Measurements from ENCODE around the gene PLXDC2. TPM values are rescaled to one million over a fixed set of nuclear protein-coding genes. Genes with fewer than 3 reads are reported as not detected.

The PLXDC2 gene
- total RNA-seq, 2 donors from 2014 or later, result 19.5 to 26.4 TPM

GRCh38 chr10:19843487-19843886 lies 27.3 kb downstream of the PLXDC2 start:
- Histone ChIP-seq H3K4me1 (ENCODE audit: control insufficient read depth, insufficient read depth, low read length) (no peaks in the 10 kb centered on the region), H3K9me3 (ENCODE audit: control insufficient read depth, low read length) (no peaks in the 10 kb centered on the region), H3K9ac (ENCODE audit: extremely low read depth, low read length, poor library complexity, severe bottlenecking) (no peak overlapping the region), H3K4me3 (ENCODE audit: low read length) (no peak overlapping the region), H3K27ac (ENCODE audit: low read depth, low read length) (no peak overlapping the region), H3K36me3 (ENCODE audit: control insufficient read depth, insufficient read depth, low read length) (no peaks in the 10 kb centered on the region), H3K27me3 (ENCODE audit: control insufficient read depth, insufficient read depth, low read length, poor library complexity, severe bottlenecking) (no peaks in the 10 kb centered on the region)
- H3K27ac Mint-ChIP-seq, result peak overlapping the region; percentile 33
- H3K27me3 Mint-ChIP-seq (ENCODE audit: insufficient read depth), result no peaks in the 10 kb centered on the region
- DNase-seq, result no peak
- WGBS, 2 experiments (ENCODE audit: insufficient coverage in 1 of 2, insufficient read length in 1 of 2), result 78% methylated on average over 1 of the region's 1 CpG; no CpG with 5 or more reads in 1 of the 2 experiments
- no peaks in the 10 kb centered on the region for H3K36me3 Mint-ChIP-seq (ENCODE audit: low read depth)
- peaks cover 16% of the 10 kb centered on the region for H3K4me1 Mint-ChIP-seq
- no peak overlapping the region for H3K4me3 Mint-ChIP-seq
- TF ChIP-seq CTCF (conservative IDR thresholded peaks at IDR 0.05), result no peak
- H3K9me3 Mint-ChIP-seq, result no peaks in the 10 kb centered on the region

- 71% methylated on average over 1 of the region's 1 CpG; no CpG with 5 or more reads in 1 of the 2 experiments for WGBS, 2 experiments (ENCODE audit: insufficient coverage in 1 of 2, insufficient read length in 1 of 2)
- no peak for DNase-seq
- Mint-ChIP-seq H3K4me3 (no peak overlapping the region), H3K27me3 (ENCODE audit: insufficient read depth) (no peaks in the 10 kb centered on the region), H3K9me3 (no peaks in the 10 kb centered on the region), H3K4me1 (peaks cover 12% of the 10 kb centered on the region), H3K27ac (no peak overlapping the region), H3K36me3 (ENCODE audit: low read depth) (no peaks in the 10 kb centered on the region)
- H3K9ac ChIP-seq (ENCODE audit: extremely low read depth, low read length, poor library complexity, severe bottlenecking), result no peak overlapping the region
- no peaks in the 10 kb centered on the region for H3K4me1 ChIP-seq (ENCODE audit: control insufficient read depth, insufficient read depth, low read length)
- H3K9me3 ChIP-seq (ENCODE audit: control insufficient read depth, low read length), result no peaks in the 10 kb centered on the region
- no peak overlapping the region for H3K27ac ChIP-seq (ENCODE audit: low read depth, low read length)
- no peaks in the 10 kb centered on the region for H3K36me3 ChIP-seq (ENCODE audit: control insufficient read depth, insufficient read depth, low read length)
- TF ChIP-seq CTCF (conservative IDR thresholded peaks at IDR 0.05), result no peak
- H3K4me3 ChIP-seq (ENCODE audit: low read length), result no peak overlapping the region
- no peaks in the 10 kb centered on the region for H3K27me3 ChIP-seq (ENCODE audit: control insufficient read depth, insufficient read depth, low read length, poor library complexity, severe bottlenecking)
Measured at GRCh38 chr10:19845503-19846368, 29.5 kb downstream of the PLXDC2 start.

DNA sequence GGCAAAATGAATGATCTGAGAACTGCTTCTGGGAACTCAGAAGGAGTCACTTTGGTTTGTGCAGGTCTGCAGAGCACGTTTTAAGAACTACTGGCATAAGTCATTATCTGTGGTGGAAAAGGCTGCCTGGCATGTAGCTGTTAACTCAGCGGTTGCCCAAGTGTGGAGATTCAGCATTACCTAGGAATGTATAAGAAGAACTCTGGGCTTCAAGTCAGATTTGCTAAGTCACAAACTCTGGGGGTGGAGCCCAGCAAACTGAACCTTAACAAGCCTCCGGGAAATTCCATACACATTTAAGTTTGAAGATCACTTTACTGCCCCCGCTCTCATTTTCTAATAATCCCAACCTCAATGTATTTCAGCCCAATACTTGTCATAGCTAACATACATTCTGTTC lies 31.1 kb downstream of the PLXDC2 start:
- no peak for TF ChIP-seq CTCF (conservative IDR thresholded peaks at IDR 0.05)
- Histone ChIP-seq H3K27ac (ENCODE audit: low read depth, low read length) (no peak overlapping the region), H3K36me3 (ENCODE audit: control insufficient read depth, insufficient read depth, low read length) (no peaks in the 10 kb centered on the region), H3K27me3 (ENCODE audit: control insufficient read depth, insufficient read depth, low read length, poor library complexity, severe bottlenecking) (no peaks in the 10 kb centered on the region), H3K9me3 (ENCODE audit: control insufficient read depth, low read length) (no peaks in the 10 kb centered on the region), H3K9ac (ENCODE audit: extremely low read depth, low read length, poor library complexity, severe bottlenecking) (no peak overlapping the region), H3K4me1 (ENCODE audit: control insufficient read depth, insufficient read depth, low read length) (no peaks in the 10 kb centered on the region), H3K4me3 (ENCODE audit: low read length) (no peak overlapping the region)
- Mint-ChIP-seq H3K4me1 (peaks cover 10% of the 10 kb centered on the region), H3K27me3 (ENCODE audit: insufficient read depth) (no peaks in the 10 kb centered on the region), H3K4me3 (no peak overlapping the region), H3K36me3 (ENCODE audit: low read depth) (no peaks in the 10 kb centered on the region), H3K27ac (no peak overlapping the region), H3K9me3 (no peaks in the 10 kb centered on the region)
- WGBS, 2 experiments (ENCODE audit: insufficient coverage in 1 of 2, insufficient read length in 1 of 2), result 90 to 96% methylated on average over 2 to 4 of the region's 4 CpGs
- DNase-seq, result no peak
